Activated B cell treated with CpG ODN at 0.5 μM for 24 hours (primary cell): ENCODE data around the gene ABCB8. TPM values are rescaled to one million over a fixed set of nuclear protein-coding genes. Genes with fewer than 3 reads are reported as not detected.

Experiments used
- ATAC-seq: fragments of 200-7000 bp; cut with Tn5 transposase; one replicate; pipeline ENCODE4 v1.10.0; 2021; ENCODE audit warnings: low read depth, mild to moderate bottlenecking, moderate library complexity
- CTCF ChIA-PET: fragments of 350-600 bp; sonication (Branson Sonifier 250); formaldehyde crosslinking; loops from one replicate; lab custom pipeline; 2021; ENCODE audit warnings: antibody characterized with exemption; lab: Charles Lee
- POLR2A ChIA-PET: fragments of 350-600 bp; sonication (Branson Sonifier 250); formaldehyde crosslinking; loops from one replicate; lab custom pipeline; 2021; ENCODE audit warnings: antibody characterized with exemption; lab: Charles Lee
- DNase-seq: peaks from one replicate; pipeline ENCODE4 v3.0.0; 2022
- H3K27ac Mint-ChIP-seq: one replicate; pipeline ENCODE4 v1.8.0; 2020; ENCODE audit warnings: mixed read lengths
- H3K27me3 Mint-ChIP-seq: one replicate; pipeline ENCODE4 v1.8.0; 2021; ENCODE audit warnings: mixed read lengths
- H3K36me3 Mint-ChIP-seq: one replicate; pipeline ENCODE4 v1.8.0; 2021; ENCODE audit warnings: low read depth, mixed read lengths
- H3K4me1 Mint-ChIP-seq: one replicate; pipeline ENCODE4 v1.8.0; 2021; ENCODE audit warnings: mixed read lengths
- H3K4me3 Mint-ChIP-seq: one replicate; pipeline ENCODE4 v1.8.0; 2020; ENCODE audit warnings: mild to moderate bottlenecking, mixed read lengths
- H3K9me3 Mint-ChIP-seq: one replicate; pipeline ENCODE4 v1.8.0; 2020; ENCODE audit warnings: mixed read lengths
- intact Hi-C: fragments of 100-400 bp; cut with micrococcal nuclease; formaldehyde crosslinking; loops from one replicate; pipeline ENCODE4 v1.15.1; 2024
- total RNA-seq: library from RNA; stranded (reverse); gene quantifications from 2 replicates; pipeline ENCODE4 v1.2.3, GENCODE V29; 2022
- TF ChIP-seq, protein P1 (sequence below): fragments of 200-600 bp; IDR thresholded peaks from one replicate; pipeline ENCODE4 v1.8.0; 2022; ENCODE audit warnings: antibody characterized with exemption, mild to moderate bottlenecking

Gene ABCB8
- total RNA-seq, 1 donor from 2014 or later, result 46.5 TPM

DNA sequence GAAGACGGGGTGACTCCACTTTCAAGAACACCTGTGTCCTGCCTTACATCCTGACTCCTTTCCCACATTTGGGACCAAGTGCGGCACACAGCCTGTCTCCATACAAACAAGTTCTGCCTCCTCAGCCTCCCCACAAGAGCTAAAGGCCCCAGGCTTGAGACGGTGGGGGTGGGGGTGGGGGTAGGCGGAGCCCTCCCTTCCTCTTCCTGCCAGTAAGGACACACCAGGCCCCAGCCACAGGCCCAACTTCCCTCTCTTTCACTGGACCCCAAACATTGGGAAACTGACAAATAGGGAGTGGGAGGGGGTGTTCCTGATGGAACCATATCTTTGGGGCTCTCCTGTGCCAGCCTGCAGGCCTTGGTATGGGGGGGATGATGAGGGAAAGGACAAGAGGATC is 24.8 kb downstream of the ABCB8 start:
- intact Hi-C loops, result loop anchor here (10.0 kb wide), 2 partner anchors 292 to 1218 kb away; partner anchors contain the start of genes NUB1 and ZNF862
- CTCF ChIA-PET, result no interaction called here

DNA sequence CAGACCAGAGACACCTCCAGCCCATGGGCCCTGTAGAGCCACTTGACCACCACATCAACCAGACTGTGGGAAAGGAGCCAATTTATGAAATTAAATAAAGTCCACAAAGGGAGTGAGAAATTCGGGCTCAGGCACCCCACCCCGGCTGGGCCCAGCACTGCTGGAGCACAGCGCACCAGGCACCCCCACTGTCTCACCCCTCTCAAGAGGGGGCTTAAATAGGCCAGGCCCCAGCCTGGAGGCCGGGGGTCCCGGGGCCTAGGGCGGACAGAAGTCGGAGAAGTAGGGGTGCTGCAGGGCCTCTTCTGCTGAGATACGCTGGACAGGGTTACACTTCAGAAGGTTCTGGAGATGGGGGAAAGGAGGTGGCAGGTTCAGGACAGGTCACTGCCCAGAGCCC is 25.5 kb downstream of the ABCB8 start:
- no peak overlapping the region for H3K4me3 Mint-ChIP-seq
- H3K9me3 Mint-ChIP-seq, result no peaks in the 10 kb centered on the region
- no peak for ATAC-seq
- peaks cover 16% of the 10 kb centered on the region for H3K4me1 Mint-ChIP-seq
- no peak for DNase-seq
- no peak overlapping the region for H3K27ac Mint-ChIP-seq
- H3K27me3 Mint-ChIP-seq, result peaks cover 8% of the 10 kb centered on the region
- peaks cover 5% of the 10 kb centered on the region for H3K36me3 Mint-ChIP-seq
- POLR2A ChIA-PET, result no interaction called here
- TF ChIP-seq, protein P1, sequence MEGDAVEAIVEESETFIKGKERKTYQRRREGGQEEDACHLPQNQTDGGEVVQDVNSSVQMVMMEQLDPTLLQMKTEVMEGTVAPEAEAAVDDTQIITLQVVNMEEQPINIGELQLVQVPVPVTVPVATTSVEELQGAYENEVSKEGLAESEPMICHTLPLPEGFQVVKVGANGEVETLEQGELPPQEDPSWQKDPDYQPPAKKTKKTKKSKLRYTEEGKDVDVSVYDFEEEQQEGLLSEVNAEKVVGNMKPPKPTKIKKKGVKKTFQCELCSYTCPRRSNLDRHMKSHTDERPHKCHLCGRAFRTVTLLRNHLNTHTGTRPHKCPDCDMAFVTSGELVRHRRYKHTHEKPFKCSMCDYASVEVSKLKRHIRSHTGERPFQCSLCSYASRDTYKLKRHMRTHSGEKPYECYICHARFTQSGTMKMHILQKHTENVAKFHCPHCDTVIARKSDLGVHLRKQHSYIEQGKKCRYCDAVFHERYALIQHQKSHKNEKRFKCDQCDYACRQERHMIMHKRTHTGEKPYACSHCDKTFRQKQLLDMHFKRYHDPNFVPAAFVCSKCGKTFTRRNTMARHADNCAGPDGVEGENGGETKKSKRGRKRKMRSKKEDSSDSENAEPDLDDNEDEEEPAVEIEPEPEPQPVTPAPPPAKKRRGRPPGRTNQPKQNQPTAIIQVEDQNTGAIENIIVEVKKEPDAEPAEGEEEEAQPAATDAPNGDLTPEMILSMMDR, result no peak
- intact Hi-C loops, result loop anchor here (10.0 kb wide), 2 partner anchors 291 to 1219 kb away; partner anchors contain the start of genes NUB1 and ZNF862
- CTCF ChIA-PET, result no interaction called here

More for the DNA sequence above, 24.8 kb downstream of the ABCB8 start:
- Mint-ChIP-seq H3K27me3 (peaks cover 8% of the 10 kb centered on the region), H3K36me3 (peaks cover 2% of the 10 kb centered on the region), H3K9me3 (no peaks in the 10 kb centered on the region), H3K4me3 (no peak overlapping the region), H3K4me1 (peaks cover 12% of the 10 kb centered on the region), H3K27ac (no peak overlapping the region)
- TF ChIP-seq, protein P1, result no peak
- DNase-seq (no peak), ATAC-seq (no peak)
- POLR2A ChIA-PET, result no interaction called here

DNA sequence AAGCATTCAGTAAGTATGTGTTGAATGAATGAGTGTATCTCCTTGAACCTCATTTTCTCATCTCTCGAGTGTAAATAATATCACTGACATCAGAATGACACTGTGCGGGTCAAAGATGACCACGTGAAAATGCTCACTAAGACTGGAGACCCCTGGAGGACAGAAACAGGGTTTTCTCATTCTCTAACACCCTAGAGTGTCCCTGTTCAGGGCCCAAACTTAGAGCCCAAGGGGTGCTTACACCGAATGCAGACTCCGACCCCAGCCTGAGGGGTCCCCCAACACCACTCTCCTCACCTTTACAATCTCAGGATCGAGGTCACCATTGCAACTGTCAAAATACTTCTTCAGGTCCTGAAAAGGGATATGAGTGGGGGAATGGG is 28.0 kb downstream of the ABCB8 start:
- Mint-ChIP-seq H3K27me3 (peaks cover 4% of the 10 kb centered on the region), H3K4me1 (peaks cover 35% of the 10 kb centered on the region), H3K9me3 (no peaks in the 10 kb centered on the region), H3K4me3 (peak overlapping the region; percentile 92), H3K27ac (no peak overlapping the region), H3K36me3 (peaks cover 7% of the 10 kb centered on the region)
- intact Hi-C loops, result loop anchor here (10.0 kb wide), 2 partner anchors 289 to 1221 kb away; partner anchors contain the start of genes NUB1 and ZNF862
- CTCF ChIA-PET, result no interaction called here
- POLR2A ChIA-PET, result no interaction called here
- ATAC-seq (no peak), DNase-seq (no peak)
- TF ChIP-seq, protein P1, result no peak

DNA sequence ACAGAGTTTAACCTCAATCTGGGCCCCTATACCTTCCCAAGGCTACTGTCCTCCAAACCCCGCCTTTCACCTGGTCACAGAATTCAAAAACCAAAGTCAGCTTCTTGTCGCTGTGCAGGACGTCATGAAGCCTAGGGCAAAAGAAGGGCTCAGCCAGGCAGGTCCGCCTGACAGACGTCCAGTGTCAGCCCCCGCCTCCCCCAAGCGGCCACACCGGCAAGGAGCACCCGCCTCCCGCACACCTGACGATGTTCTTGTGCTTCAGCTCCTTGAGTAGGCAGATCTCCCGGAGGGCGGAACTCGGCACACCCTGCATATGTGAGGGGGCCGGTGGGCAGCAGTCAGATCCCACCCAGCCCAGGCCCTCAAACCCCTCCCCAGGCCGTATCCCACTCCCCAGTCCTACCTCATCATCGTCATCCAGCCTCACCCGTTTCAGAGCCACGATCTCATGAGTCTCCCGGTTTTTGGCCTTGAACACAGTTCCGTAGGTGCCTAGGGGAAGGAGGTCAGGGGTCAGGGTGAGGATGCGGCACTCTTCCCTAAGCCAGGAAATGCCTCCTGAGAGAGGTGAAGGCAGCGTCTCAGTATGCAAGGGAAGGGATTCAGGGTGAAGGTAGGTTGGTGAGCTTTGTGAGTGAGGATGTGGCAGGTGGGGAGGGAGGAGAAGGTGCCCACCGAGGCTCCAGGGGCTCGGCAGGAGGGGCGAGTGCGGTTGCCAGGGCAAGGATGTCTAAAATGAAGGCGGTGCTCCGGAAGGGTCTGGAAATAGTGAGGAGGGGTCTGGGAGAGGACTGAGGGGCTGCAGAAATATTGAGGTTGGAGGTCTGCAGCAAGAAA is 28.6 kb downstream of the ABCB8 start:
- H3K36me3 Mint-ChIP-seq, result peaks cover 7% of the 10 kb centered on the region
- no peaks in the 10 kb centered on the region for H3K9me3 Mint-ChIP-seq
- intact Hi-C loops, result loop anchor here (10.0 kb wide), 2 partner anchors 288 to 1222 kb away; partner anchors contain the start of genes NUB1 and ZNF862
- no peak for ATAC-seq
- H3K4me3 Mint-ChIP-seq, result peak overlapping the region; percentile 92
- ChIA-PET POLR2A (interaction anchor here (0.5 kb wide), 1 partner anchor 19 kb away, joined by 3 read pairs; no protein-coding TSS in a partner anchor), CTCF (no interaction called here)
- H3K4me1 Mint-ChIP-seq, result peaks cover 39% of the 10 kb centered on the region
- DNase-seq, result no peak
- H3K27ac Mint-ChIP-seq, result no peak overlapping the region
- TF ChIP-seq, protein P1, result no peak
- peaks cover 4% of the 10 kb centered on the region for H3K27me3 Mint-ChIP-seq

DNA sequence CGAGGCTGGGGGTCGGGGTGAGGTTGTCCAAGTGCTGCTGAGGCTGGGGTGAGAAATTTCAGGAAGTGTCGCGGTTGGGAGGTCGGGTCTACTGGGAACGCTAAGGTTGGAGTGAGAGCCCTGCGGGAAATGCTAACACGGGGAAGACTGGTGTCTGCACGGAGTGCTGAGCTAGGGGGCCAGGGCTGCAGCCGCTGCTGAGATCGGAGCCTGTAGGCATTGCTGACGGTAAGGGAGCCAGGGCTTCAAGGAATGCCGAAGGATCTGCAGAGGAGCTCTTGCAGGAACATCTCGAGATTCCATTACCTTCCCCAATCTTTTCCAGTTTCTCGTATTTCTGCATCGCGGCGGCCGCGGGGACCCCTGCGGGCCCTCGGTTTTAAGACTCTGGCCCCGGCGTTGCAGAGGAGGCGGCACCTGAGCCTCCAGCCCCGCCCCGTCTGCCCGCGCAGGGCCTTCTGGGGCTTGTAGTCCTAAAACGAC is 29.3 kb downstream of the ABCB8 start, which contains the start of gene CDK5:
Gene CDK5 (minus strand): TSS at position 392 of the 483 bp plus-strand sequence. CDS start 49 bp downstream, at position 343.
- POLR2A ChIA-PET, result interaction anchor here (0.5 kb wide), 1 partner anchor 19 kb away, joined by 3 read pairs; no protein-coding TSS in a partner anchor
- intact Hi-C loops, result loop anchor here (10.0 kb wide), 2 partner anchors 287 to 1223 kb away; partner anchors contain the start of genes NUB1 and ZNF862
- TF ChIP-seq, protein P1, result no peak

More for the DNA sequence above, 29.3 kb downstream of the ABCB8 start, which contains the start of gene CDK5:
- CTCF ChIA-PET, result no interaction called here
- H3K4me1 Mint-ChIP-seq, result peaks cover 38% of the 10 kb centered on the region
- H3K27me3 Mint-ChIP-seq, result peaks cover 1% of the 10 kb centered on the region
- DNase-seq (no peak), ATAC-seq (peak; percentile 1)
- H3K9me3 Mint-ChIP-seq, result no peaks in the 10 kb centered on the region
- H3K27ac Mint-ChIP-seq, result peak within 1 kb of the TSS; percentile 89
- H3K4me3 Mint-ChIP-seq, result peak within 1 kb of the TSS; percentile 92
- H3K36me3 Mint-ChIP-seq, result peaks cover 7% of the 10 kb centered on the region
